Activated CD4-positive, alpha-beta T cell treated with anti-CD3 and anti-CD28 coated beads for 48 hours (primary cell): ENCODE results near the gene ARHGEF7.
A peak's percentile ranks its signal among the peaks of the same experiment; 100 is the strongest.

Experiments used
- DNase-seq: peaks from one replicate; pipeline ENCODE4 v3.0.0-alpha.2; 2020

The ARHGEF7 gene

DNA sequence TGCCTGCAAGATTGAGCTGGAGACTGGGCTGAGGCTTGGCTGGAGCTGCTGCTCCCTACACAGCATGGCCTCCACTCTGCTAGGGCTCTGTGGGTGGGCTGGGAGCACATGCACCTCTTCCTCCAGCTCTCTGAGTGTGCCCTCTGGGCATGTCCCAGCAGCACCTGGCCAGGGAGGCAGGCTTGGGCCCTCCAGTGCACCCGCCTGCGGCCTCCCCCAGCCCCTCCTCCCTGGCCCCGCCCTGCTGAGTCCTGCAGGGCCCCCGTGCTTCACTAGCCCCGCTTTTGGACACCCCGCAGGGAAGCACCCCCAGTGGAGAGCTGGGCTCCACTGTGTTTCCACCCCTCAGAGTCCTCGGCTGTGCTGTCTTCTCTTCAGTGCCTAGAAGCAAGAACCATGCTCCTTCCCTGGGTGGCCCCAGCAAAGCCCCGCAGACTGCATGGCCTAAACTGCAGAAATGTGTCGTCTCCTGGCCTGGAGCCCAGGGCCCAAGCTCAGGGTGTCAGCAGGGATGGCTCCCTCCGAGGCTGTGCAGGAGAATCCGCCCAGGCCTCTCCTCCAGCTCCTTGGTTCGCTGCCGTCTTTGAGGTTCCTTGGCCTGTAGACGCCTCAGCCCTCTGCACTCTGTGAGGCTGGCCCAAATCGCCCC, 200.4 kb downstream of the ARHGEF7 start:
- no peak for DNase-seq

DNA sequence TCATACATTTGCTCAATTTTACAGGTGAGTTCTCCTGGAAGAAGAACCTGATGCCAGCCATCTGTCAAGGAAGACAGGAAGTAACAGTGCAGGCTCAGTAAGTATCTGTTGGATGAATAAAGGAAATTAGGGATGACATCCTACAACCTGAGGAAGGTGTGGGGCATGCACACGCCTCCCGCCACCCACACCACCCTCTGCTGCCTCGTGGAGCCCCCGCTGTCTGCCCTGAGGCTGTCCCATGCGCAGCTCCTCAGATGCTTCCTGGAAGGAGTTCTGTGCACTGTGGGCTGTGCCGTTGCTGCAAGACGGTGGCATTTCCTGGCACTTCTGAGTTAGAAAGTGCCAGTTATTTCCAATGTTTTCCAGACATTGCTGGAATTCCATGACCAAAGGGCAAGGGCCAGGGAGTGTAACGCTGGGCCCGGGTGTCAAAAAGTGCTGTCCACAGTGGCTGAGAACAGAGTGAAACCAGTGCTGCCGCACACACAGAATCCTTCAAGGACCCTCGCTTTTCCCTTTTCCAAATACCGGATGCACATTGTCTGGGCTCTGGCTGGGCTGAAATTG, 201.1 kb downstream of the ARHGEF7 start:
- no peak for DNase-seq

GRCh38 chr13:111317042-111317550, 202.0 kb downstream of the ARHGEF7 start:
- no peak for DNase-seq

GRCh38 chr13:111317571-111318345, 202.6 kb downstream of the ARHGEF7 start:
- DNase-seq, result no peak

- DNase-seq, result no peak
These were observed 203.3 kb downstream of the ARHGEF7 start for GRCh38 chr13:111318386-111318785.

GRCh38 chr13:111319521-111319920, 204.4 kb downstream of the ARHGEF7 start:
- no peak for DNase-seq

DNA sequence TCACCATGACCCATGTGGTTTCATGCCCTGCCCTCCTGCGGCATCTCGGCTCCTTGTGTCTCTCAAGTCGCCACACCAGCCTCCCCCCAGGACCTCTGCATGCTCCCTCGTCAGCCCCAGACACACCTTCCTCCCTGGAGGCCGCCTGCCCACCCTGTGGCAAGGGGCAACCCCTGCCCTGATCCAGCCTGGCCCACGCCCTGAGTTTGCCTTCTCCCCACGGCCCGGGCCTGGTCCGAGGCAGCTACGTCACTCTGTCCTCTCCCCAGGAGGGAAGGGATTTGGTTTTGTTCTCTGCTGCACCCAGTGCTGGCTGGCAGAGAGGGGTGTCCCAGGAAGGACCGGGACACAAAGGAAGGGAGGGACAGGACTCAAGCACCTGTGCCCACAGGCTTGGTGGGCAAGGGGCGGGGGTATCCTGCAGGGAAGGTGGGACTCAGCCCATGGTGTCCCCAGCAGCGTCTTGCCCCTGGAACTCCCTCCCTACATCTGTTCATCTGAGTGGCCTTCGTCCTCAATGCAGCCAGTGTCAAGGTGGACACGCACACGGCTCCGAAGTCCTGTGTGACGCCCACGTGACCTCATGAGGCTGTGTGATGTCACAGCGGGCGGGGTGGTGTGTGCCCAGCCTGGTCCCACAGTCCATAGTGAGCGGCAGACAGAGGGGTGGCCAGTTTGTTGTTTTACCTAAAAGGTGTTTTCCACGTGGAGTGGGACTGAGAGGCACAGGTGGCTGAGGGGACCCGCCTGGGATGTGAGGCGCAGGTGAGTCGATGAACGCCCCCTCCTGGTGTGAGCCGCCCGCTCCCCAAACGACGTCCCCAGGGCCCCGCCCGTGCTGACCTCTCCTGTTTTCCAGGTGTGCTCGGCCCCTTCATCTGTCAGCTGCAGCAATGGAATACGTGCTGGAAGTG, 205.1 kb downstream of the ARHGEF7 start, which contains the start of gene TEX29:
TSS of gene TEX29 (plus strand) at position 645 of the 914 bp plus-strand sequence. CDS start at position 894, 249 bp downstream.
- no peak for DNase-seq

GRCh38 chr13:111322001-111322915, 207.1 kb downstream of the ARHGEF7 start:
- DNase-seq, result no peak

DNA sequence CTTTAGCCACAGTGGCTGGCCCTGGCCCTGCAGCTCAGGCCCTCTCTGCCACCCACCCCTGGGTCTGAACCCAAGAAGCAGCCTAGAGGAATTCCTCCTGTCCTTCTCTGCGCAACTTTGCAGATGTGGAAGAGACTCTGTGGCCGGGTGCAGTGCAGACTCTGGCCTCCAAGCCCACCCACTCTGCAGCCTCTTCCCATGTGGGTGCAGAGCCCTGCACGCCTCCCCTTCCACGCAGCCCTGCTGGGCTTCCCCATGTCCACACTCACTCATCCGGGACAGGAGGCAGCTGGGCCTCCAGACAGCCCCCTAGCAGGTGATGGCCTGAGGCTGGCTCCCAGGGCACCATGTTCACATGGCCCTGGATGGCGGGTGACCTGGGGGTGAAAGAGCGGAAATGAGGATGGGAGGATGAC, 207.8 kb downstream of the ARHGEF7 start:
- no peak for DNase-seq

DNA sequence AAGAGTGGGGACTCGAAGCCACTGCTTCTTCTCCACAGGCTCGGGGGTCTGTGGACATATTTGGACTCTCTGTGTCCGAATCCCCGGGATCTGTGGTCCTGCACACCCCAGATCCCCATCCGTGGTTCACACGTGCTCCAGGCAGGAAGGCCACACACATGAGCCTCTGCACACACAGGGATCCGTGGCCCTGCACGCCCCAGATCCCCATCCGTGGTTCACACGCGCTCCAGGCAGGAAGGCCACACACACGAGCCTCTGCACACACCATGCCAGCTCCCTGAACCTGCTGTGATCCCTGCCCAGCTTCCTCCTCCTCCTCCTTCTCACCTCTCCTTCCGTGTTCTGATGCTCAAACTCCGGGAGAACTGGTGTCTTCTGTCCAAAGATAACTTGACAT, 208.4 kb downstream of the ARHGEF7 start:
- DNase-seq, result no peak

GRCh38 chr13:111323950-111324651, 209.0 kb downstream of the ARHGEF7 start:
- DNase-seq, result peak; percentile 12

GRCh38 chr13:111324736-111325135, 209.6 kb downstream of the ARHGEF7 start:
- DNase-seq, result no peak

- no peak for DNase-seq
These were observed 210.2 kb downstream of the ARHGEF7 start for GRCh38 chr13:111325146-111325890.

DNA sequence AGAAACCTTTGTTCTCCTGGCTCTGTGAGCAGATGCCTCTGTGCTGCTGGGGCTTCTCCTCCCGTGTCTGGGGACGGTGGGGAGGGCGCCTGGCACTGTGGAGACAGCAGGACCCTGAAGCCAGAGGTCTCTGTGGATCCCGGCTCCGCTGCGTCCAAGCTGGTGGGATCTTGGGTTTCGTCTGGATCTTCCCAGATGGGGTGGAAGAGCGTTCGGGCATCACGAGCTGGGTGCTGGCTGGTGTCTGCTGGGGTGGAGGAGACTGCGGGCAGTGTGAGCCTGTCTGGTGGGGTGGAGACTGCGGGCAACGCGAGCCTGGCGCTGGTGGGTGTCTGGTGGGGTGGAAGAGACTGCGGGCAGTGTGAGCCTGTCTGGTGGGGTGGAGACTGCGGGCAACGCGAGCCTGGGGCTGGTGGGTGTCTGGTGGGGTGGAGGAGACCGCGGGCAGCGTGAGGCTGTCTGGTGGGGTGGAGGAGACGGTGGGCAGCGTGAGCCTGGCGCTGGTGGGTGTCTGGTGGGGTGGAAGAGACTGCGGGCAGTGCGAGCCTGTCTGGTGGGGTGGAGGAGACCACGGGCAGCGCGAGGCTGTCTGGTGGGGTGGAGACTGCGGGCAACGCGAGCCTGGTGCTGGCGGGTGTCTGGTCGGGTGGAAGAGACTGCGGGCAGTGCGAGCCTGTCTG, 211.0 kb downstream of the ARHGEF7 start:
- DNase-seq, result no peak

GRCh38 chr13:111326621-111326965, 211.5 kb downstream of the ARHGEF7 start:
- no peak for DNase-seq

DNA sequence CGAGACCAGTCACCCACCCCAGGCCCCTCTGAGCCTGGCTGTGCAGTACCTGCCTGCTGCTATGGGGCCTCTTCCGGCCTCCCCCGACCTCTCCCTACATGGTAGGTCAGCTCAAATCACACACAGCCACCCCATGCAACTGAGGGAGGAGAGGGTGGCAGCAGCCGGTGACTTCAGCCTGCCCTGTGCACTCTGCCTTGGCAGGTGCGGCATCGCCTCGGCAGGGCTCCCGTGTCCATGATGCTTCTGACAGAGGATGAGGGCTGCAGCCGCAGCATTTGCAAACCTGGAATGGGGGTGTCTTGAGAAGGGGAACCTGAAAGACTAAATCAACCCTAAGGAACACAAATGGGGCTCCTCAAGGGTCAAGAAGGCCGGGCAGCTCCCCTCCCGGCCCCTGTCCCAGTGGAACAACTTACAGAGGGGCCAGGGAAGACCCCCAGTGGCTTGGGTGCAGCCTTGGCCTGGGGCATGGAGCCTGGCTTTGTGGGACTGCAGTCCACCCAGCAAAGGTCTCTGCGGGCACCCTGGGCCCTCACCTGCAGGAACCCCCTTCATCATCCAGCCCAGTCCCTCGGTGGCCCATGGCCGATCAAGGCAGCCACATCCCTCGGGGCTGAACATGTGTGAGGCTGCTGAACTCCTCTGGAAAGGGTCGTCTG, 212.0 kb downstream of the ARHGEF7 start:
- no peak for DNase-seq

DNA sequence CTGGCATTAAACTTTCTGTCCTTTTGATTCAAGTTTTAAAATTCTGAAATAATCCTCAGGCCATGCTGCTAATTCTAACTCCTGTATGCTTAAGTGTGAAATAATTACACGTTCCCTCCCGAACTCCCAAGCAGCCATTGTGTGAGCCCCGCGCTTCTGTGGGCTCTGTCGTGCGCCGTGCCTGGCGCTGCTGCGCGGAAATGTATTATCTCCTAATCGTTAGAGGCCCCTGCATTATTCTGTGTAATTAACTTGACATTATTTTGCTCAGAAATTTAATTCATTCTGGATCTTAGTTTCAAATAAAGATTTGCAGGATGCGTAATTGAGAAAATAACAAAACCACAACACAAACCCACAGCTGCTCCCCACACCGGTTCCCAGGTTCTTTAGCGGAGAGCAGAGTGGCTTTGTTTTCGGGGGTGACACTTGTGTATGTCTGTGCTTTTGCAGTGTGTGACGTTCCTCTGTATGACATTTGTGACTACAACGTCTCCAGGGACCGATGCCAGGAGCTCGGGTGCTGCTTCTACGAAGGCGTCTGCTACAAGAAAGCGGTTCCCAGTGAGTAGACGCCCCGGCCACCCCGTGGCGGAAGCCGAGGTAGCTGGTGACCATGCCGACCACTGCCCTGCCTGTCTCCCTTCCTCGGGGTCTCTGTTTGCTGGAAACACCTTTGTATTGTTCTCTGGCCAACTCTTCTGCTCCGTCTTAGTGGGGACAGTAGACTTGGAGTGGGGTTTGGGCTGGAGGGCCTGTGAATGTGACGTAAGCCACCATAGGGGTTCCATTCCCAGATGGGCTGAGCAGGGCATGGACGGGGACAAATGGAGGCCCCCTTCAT, 212.8 kb downstream of the ARHGEF7 start:
- DNase-seq, result no peak
